HG03439 (cell line): ENCODE measurements around the gene SOD1.
"Not testable (repeated sequence)": the region's sequence is repeated elsewhere in the genome, so short reads cannot be mapped to it uniquely, and the experiment has no call there.

ENCODE experiments used
- ATAC-seq: cut with Tn5 transposase; IDR thresholded peaks from one replicate; pipeline ENCODE4 v1.9.1; 2021; ENCODE audit warnings: mild to moderate bottlenecking, moderate library complexity; ENCODE audit not compliant: unreplicated experiment

SOD1 gene

DNA sequence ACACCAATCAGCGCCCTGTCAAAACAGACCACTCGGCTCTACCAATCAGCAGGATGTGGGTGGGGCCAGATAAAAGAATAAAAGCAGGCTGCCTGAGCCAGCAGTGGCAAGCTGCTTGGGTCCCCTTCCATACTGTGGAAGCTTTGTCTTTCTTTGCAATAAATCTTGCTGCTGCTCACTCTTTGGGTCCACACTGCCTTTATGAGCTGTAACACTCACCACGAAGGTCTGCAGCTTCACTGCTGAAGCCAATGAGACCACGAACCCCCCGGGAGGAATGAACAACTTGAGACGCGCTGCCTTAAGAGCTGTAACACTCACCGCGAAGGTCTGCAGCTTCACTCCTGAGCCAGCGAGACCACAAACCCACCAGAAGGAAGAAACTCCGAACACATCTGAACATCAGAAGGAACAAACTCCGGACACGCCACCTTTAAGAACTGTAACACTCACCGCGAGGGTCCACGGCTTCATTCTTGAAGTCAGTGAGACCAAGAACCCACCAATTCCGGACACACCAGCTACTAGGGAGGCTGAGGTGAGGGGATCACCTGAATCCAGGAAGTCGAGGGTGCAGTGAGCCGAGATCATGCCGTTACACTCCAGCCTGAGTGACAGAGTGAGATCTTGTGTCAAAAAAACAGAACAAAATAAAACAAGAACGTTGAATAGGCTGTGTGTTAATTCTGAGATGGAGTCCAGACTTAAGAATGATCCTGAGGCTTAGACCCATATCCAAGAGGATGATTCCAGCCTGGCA is 4.5 kb upstream of the SOD1 start:
- not testable (repeated sequence) for ATAC-seq

DNA sequence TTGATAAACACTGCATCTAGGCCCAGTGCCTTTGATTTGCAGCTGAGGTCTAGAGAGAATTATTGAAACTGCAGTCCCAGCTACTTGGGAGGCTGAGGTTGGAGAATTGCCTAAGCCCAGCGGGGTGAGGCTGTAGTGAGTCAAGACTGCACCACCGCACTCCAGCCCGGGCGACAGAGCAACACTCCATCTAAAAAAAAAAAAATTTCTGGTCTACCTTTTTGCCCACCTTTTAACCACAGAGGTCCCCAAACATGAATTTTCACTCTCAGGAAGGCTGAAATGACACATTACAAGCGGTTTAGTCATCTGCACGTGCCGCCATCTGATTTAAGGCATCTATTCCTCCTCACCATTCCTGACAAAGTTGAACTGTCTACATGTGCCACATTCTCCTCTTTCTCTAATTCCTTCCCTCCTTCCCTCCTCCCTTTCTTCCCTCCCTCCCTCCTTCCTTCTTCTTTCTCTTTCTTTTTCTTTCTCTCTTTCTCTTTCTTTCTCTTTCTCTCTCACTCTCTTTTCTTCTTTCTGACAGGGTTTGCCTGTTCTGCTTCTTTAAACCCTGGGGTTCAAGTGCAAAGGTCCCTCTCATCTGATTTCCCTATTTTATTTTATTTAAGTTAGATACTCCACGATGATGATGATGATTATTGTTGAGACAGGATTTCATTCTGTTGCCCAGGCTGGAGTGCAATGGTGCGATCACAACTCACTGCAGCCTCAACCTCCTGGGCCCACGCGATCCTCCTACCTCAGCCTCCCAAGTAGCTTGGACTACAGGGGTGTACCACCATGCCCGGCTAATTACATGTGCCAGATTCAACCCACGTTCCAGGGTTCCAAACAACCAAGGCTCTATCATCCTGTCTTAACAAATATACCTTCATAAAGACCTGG is 3.0 kb upstream of the SOD1 start:
- no peak for ATAC-seq

DNA sequence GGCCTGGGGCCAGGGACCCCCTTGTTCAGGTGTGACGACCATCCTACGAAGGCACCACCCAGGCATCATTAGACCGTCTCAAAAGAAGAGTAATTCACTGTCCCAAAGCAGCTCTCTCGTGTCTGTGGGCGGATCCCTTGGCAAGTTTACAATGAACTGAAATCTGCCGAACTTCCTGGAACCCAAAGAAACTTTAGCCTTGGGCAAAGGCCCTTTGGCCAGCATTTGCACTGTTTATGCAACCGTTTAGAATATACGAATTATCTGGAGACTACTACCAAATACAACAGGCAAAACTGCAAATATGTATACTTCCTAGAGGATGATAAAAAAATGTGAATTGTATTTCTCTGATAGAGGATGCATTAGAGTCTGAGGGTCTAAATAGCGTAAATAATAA is 1.4 kb upstream of the SOD1 start:
- no peak for ATAC-seq

DNA sequence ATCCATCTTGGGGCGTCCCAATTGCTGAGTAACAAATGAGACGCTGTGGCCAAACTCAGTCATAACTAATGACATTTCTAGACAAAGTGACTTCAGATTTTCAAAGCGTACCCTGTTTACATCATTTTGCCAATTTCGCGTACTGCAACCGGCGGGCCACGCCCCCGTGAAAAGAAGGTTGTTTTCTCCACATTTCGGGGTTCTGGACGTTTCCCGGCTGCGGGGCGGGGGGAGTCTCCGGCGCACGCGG is 282 bp upstream of the SOD1 start:
- ATAC-seq = no peak

DNA sequence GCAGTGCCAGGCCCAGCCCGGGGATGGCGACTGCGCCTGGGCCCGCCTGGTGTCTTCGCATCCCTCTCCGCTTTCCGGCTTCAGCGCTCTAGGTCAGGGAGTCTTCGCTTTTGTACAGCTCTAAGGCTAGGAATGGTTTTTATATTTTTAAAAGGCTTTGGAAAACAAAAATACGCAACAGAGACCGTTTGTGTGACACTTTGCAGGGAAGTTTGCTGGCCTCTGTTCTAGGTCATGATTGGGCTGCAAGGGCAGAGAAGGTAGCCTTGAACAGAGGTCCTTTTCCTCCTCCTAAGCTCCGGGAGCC is 719 bp downstream of the SOD1 start:
- ATAC-seq = peak; percentile 27

DNA sequence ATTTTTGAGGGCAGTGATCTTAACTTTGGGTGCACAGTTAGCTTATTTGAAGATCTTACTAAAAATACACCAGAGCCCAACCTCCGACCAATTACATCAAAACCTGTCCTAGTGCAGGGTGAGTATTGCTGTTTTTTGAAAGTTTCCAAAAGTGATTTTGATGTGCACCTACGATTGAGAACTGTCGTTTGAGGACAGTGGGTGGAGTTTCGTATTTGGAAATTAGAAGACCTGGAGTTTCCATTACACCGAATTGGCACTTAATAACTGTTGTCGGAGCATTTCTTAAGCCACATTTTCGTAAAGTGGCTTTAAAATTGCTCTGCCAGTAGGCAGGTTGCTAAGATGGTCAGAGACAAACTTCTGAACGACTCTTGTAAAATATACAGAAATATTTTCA is 1.1 kb downstream of the SOD1 start:
- no peak for ATAC-seq

DNA sequence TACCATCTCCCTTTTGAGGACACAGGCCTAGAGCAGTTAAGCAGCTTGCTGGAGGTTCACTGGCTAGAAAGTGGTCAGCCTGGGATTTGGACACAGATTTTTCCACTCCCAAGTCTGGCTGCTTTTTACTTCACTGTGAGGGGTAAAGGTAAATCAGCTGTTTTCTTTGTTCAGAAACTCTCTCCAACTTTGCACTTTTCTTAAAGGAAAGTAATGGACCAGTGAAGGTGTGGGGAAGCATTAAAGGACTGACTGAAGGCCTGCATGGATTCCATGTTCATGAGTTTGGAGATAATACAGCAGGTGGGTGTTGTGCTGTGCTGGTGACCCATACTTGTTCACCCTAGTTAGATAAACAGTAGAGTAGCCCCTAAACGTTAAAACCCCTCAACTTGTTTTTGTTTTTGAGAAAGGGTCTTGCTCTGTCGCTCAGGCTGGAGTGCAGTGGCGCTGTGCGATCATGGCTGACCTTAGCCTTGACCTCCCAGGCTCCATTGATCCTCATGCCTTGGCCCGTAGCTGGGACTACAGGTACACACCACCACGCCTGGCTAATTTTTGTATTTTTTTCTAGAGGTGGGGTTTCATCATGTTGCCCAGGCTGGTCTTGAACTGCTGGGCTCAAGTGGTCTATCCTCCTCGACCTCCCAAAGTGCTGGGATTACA is 4.2 kb downstream of the SOD1 start:
- no peak for ATAC-seq

DNA sequence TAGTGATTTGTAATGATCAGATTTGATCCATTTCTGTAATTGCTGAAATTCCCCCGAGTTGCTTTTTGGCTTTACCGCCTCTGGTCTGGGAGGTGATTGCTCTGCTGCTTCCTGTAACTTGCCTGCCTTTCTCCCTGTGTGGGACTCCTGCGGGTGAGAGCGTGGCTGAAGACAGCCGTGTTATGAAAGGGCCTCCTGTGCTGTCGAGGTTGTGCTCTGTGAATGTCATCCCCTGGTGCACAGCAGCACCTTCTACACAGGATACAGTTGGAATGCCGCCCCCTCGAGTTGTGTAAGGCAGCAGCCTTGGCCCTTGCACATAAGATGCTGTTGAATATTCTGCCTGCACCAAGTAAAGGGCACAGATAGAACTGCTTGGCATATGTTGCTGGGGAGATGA is 5.9 kb downstream of the SOD1 start:
- ATAC-seq = no peak

DNA sequence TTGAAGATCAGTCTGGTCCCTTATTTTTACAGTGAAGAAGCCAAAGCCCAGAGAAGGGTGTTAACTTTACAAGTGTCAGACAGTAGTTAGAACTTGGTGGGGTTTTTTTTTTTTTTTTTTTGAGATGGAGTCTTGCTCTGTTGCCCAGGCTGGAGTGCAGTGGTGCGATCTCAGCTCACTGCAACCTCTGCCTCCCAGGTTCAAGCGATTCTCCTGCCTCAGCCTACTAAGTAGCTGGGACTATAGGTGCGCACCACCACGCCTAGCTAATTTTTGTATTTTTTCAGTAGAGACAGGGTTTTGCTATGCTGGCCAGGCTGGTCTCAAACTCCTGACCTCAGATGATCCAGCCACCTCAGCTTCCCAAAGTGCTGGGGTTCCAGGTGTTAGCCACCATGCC is 6.4 kb downstream of the SOD1 start:
- ATAC-seq = not testable (repeated sequence)

DNA sequence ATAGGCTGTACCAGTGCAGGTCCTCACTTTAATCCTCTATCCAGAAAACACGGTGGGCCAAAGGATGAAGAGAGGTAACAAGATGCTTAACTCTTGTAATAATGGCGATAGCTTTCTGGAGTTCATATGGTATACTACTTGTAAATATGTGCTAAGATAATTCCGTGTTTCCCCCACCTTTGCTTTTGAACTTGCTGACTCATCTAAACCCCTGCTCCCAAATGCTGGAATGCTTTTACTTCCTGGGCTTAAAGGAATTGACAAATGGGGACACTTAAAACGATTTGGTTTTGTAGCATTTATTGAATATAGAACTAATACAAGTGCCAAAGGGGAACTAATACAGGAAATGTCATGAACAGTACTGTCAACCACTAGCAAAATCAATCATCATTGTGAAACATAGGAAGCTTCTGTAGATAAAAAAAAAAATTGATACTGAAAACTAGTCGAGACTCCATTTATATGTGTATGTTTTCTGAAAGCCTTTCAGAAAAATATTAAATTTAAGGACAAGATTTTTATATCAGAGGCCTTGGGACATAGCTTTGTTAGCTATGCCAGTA is 7.0 kb downstream of the SOD1 start:
- ATAC-seq = no peak

DNA sequence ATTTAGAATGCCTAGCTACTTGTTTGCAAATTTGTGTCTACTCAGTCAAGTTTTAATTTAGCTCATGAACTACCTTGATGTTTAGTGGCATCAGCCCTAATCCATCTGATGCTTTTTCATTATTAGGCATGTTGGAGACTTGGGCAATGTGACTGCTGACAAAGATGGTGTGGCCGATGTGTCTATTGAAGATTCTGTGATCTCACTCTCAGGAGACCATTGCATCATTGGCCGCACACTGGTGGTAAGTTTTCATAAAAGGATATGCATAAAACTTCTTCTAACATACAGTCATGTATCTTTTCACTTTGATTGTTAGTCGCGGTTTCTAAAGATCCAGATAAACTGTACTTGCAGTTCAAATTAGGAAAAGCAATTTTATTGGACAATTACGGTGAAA is 7.6 kb downstream of the SOD1 start:
- no peak for ATAC-seq

DNA sequence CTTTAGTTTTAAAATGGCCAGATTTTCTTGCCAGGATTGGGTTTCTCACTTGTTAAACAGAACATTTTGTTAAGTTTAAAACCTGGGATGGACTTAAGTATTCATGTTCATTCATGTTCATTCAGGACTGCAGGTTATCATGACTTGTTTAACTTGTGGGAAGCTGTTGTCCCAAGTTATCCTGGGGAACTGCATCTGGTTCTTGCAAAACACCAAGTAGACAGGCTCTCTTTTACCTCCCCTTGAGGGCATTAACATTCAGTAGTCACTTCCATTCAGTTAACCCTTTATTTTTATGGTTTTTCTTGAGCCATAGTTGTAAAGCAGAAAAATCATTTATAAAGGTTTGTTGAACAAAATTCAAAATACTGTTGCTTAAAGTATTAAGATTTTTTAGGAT is 8.1 kb downstream of the SOD1 start:
- ATAC-seq = no peak

DNA sequence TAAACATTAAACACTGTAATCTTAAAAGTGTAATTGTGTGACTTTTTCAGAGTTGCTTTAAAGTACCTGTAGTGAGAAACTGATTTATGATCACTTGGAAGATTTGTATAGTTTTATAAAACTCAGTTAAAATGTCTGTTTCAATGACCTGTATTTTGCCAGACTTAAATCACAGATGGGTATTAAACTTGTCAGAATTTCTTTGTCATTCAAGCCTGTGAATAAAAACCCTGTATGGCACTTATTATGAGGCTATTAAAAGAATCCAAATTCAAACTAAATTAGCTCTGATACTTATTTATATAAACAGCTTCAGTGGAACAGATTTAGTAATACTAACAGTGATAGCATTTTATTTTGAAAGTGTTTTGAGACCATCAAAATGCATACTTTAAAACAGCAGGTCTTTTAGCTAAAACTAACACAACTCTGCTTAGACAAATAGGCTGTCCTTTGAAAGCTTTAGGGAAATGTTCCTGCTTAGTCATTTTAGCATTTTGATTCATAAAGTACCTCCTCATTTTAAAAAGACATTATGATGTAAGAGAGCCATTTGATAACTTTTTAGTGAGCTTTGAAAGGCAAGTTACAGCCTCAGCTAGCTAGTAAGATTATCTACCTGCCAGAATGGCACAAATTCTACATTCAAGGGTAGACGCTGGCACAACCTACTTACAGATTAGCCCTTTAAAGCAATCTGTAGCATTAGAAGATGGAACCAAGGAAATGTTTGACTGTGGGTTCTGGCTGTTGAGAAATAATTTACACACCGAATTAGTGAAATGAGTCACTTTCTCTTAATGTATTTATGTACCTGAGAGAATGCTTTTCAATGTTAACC is 9.4 kb downstream of the SOD1 start:
- no peak for ATAC-seq

DNA sequence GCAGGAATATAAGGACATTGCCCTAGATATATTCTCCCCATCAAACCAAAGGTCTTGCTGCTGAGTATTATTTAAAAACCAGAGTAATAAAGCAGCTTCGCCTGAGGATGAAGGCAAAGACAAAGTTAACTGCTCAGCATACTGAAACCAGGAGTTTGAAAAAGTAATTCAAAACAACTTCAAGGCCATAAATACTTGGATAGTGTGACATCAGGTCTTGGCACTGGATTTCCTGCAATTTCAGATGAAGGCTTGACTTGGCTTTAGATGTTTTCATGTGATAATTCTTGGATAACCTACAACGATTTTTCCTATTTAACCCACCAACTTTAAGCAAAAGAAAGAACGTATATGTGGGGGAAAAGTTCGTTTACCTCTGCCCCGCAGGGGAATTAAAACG is 10.6 kb downstream of the SOD1 start:
- no peak for ATAC-seq

DNA sequence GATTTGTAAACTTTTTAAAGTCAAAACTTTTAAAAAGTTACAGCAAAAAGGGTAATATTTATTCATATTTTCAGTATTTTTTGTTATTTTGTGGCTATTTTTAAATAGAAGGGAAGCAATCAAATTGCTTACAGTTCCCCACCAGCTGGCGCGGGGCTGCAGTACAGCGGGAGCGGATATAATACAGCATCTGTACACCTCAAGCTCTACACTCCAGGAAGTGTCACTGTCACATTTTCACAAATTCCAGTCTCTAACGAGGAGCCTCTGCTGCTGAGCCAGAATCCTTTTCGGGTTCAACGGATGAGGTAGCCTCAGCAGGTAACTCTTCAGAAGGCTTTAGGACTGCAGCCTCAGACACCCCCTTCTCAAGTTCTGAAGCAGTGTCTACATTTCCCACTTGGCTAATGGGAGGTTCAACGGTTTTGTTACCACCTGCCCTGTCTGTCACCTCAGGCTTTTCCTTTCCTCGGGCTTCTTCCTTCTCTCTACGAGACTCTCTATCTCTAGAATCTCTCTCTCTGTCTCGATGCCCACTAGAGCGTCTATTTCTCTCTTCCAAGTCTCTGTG is 11.7 kb downstream of the SOD1 start:
- no peak for ATAC-seq

DNA sequence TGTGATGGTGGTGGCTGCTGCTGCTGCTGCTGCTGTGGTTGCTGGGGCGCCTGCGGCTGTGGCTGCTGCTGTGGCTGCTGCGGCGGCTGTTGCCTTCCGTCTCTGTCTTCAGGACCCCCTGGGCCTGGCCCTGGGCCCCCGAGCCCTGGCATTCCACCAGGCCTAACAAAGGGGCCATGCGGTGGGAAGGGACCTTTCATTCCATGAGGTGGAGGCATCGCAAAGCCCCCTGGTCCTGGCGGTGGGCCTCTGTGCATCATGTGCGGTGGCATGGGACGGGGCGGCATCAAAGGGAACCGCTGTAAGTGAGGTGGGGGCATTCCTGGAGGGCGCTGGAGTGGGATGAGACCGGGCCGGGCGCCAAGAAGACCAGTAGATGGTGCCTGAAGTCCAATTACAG is 12.4 kb downstream of the SOD1 start:
- ATAC-seq = no peak

DNA sequence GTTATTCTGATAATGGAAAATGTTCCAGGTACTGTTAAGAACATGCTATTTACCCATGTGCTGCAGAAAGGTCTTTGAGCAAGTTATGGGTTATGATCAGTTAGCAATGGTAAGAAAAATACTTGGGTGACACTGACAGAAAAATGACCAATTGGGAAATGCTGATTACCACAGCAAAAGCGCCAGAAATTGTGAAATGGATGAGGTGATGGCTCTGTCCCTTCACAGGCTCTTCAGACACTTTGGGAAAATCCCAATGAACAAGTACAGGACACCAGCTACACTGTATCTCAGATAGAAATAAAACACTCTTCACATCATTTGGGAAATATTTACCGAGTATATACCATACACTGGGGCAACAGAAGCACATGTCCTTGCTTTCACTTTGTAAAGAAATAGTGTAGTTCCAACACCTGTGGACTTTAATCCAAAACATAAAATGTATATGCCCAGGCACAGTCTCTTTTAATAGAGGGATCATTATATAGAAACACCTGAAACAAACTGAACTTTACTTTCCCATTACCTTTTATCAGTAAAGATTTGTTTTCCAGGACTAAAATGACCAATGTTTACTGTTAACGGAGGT is 13.9 kb downstream of the SOD1 start:
- no peak for ATAC-seq

DNA sequence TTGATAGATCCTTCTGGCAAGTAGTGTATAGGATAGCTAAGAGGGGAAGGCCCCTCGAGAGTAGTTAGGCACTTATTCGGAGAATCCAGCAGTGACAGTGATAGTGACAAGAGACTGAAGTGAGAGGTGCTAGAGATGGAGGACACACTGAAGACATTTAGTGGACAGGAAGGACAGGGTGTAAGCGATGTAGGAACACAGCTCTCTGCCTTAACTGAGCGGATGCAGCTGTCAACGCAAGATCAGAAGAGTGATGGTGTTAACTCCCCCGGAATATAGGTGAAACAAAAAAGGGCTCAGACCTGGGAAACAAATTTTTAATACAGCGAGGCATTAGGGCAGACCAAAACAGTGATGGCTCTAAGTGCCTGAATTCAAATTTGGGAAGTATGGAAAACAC is 15.8 kb downstream of the SOD1 start:
- ATAC-seq = no peak

DNA sequence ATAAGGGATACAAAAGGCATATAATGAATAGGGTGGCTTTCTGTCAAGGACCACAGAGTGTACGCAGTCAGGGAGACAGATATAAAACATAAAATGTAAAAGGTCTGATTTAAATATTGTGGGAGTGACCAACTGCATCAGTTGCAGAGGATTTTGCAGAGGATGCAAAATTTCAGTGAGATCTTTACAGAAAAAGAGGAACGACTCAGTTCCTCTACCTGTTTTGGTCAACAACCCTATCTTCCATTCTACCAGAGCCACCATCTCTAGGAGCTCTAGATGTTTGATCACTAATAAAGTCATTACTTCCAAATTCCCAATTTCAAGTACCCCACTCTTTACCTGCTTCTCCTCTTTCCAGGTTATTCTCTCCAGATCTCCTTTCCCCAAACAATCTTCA is 16.5 kb downstream of the SOD1 start:
- ATAC-seq = no peak

DNA sequence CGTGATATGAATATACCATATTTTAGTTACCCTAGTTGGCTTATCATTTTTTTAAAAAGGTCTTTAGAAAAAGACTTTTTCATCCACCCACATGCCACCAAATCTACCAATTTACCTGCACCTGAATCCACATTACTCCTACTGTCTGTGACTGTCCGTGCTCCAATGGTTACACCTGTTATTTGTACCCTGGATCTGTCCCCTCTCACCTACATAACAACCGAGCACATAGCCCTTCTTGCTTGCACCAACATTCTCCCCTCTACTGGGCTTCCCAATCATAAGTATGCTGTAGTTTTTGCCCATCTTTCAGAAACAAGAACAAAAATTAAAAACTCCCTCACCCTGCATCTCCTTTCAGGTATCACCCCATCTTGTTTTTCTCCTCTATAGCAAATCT is 17.6 kb downstream of the SOD1 start:
- no peak for ATAC-seq
